GM23248 (cell line): ENCODE measurements around the gene COL19A1.

ENCODE experiments used
- EZH2 ChIP-seq: fragments of 200-600 bp; sonication (generic); IDR thresholded peaks from 2 replicates; pipeline ENCODE4 v1.6.1; 2018; ENCODE audit warnings: antibody characterized with exemption, mild to moderate bottlenecking; ENCODE audit not compliant: insufficient read depth, poor library complexity, severe bottlenecking
- EZH2phosphoT487 ChIP-seq: fragments of 200-600 bp; sonication (generic); IDR thresholded peaks from 2 replicates; pipeline ENCODE4 v1.6.1; 2018; ENCODE audit warnings: antibody characterized with exemption, moderate library complexity, mild to moderate bottlenecking, low read depth; ENCODE audit not compliant: insufficient read depth

DNA sequence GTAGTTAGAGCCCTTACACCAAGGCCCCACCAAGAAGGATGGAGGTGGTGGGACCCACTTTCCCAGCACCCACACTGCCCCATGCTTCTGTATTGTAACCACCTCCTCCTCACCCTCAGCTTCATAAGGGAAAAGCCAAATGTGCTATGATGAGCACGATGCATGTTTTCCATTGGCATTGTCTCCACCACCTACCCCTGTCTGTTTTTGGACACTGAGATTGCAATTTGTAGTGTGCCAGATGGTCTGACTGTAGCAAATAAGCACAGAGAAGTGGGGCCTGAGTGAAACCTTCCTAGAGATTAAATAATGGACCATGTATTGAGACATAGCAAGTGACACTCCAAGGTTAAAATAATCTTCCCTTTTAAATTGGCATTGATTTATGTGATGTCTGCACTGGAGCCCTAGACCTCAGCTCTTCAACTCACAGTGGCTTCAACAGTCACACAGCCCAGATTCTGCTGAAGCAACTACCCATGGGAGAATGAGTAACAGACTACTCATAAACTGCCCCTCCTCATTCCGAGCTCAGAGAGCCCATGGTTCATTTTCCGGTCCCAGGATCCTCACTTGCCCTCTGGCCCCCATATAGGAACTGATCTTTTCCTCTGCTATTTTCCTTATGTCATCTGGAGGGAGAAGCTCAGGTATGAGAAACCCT lies 258.7 kb downstream of the COL19A1 start:
- TF ChIP-seq EZH2, result no peak
- TF ChIP-seq EZH2phosphoT487, result no peak
